ENCODE results near the gene P4HB.
"Not testable (repeated sequence)": the region's sequence is repeated elsewhere in the genome, so short reads cannot be mapped to it uniquely, and the experiment has no call there.

P4HB gene

DNA sequence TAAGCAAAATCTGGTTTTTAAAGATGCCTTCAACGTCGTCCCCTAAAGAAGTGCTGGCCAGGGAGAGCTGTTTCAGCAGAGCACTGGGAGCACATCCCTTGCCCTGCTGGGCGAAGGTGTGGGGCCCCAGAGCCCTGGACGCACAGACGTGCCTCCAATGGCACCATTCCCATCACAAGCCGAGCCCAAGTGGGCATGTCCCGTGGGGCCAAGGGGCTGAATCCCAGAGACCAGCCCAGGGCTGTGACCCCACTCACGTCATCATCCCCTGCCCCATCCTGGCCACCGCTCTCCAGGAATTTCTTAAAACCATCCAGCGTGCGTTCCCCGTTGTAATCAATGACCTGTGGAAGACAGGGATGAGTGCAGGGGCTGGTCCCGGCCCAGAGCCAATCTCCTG is 15.4 kb downstream of the P4HB start:
- FAIRE-seq: no peak

DNA sequence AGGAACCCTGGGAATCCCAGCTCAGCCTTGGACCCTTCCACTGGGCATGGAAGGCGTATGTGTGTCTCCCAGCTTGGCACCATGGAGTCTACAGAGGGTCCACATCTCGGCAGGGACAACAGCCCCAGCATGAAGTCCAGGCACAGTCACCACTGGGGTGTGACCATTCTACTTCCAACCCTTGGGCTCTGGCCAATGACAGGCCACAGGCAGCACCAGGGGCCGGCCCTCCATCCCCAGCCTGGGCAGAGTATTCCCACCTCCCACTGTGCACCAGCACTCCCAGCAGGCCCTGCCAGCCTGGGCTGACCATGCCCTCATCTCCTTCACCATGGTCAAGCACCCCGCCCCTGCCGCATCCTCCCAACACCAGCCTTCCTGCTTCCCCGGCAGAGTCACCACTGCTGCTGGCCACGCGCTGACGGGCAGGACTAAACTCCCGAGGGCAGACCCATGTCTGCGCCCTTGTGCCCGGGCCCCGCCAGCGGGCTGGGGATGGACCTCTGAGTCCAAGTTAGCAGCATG is 15.9 kb downstream of the P4HB start:
- no peak for FAIRE-seq

DNA sequence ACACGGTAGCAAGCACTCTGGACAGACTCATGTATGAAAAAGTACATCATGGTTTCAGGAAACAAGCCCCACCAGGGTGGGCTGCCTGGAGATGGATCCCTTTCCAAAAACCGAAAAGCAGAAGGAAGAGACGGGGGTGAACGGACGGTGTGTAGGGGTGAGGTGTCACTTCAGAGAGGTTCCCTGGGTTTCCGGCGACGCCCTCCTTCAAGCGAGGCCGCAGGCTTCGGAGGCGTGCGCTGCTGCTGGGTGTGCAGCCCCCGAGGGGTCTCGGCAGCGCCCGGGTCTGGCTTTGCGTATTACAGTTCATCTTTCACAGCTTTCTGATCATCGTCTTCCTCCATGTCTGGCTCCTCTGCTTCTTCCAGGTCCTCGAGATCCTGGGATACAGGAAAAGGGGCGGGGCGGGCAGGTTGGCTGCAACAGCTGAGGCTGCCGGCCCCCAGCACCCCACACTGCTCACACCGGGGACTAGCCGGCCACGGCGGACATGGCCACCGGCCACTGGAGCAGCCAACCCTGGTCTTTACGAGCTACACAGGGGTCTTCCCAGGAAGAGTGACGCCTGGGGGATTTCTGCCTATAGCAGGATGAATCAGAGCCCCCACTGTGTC is 16.5 kb downstream of the P4HB start:
- no peak for FAIRE-seq

DNA sequence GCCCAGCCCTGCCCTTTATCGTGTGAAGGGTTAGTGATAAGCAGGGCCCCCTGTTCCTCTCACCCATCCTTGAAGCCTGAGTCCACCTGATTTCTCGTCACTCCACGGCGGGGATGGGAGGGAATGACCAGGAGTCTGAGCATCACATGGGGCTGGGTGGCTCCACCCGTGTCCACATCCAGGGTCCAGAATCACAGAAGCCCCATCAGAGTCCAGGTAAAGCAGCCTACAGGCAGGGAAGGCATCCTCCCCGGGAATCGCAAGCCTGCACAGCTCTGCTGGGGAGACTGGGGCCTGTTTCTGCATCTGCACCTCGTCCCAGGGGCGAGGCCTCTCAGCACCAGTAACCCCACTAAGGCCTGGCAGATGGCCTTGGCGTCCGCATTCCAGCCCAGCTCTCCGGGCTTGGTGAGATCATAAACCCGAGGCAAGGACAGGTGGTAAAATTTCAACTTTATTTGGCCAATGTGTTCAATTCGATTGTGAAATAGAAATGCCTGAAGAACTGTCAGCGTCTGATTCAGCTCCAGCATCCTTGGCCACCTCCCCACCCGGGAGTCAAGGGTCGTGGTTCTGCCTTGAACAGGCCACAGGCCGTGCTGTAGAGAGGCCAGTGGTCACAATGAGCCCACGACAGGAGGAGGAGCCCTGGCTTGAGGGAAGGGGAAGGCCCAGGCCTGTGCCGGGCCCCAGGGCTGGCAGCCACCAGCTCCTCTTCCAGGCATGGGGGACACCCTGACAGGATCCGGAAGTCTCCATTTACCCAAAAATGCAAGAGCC is 17.4 kb downstream of the P4HB start:
- no peak for FAIRE-seq

DNA sequence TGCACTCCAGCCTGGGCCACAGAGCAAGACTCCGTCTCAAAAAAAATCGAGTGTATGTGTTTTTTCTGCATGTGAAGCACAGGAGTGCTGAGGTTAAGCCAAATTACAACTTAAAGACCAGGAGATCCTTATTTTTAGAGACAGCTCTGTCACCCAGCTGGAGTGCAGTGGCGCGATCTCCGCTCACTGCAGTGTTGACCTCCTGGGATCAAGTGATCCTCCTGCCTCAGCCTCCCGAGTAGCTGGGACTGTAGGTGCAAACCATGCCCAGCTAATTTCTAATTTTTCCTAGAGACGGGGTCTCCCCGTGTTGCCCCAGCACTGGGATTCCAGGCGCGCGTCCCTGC is 18.0 kb downstream of the P4HB start:
- FAIRE-seq: no peak

DNA sequence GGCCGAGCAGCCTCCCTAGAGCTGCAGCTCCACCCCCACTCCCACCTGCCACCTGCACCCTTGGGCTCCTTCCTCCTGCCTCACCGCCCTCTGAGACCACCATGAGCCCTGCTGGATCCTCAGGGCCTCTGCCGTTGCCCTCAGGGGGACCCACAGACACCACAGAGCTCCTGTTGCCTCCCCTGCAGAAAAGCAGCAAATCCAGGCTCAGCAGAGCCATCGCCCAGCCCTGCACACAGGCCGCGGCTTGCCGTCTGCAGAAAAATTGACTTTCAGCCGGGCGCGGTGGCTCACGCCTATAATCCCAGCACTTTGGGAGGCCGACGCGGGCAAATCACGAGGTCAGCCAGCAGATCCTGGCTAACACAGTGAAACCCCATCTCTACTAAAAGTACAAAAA is 18.5 kb downstream of the P4HB start:
- no peak for FAIRE-seq

DNA sequence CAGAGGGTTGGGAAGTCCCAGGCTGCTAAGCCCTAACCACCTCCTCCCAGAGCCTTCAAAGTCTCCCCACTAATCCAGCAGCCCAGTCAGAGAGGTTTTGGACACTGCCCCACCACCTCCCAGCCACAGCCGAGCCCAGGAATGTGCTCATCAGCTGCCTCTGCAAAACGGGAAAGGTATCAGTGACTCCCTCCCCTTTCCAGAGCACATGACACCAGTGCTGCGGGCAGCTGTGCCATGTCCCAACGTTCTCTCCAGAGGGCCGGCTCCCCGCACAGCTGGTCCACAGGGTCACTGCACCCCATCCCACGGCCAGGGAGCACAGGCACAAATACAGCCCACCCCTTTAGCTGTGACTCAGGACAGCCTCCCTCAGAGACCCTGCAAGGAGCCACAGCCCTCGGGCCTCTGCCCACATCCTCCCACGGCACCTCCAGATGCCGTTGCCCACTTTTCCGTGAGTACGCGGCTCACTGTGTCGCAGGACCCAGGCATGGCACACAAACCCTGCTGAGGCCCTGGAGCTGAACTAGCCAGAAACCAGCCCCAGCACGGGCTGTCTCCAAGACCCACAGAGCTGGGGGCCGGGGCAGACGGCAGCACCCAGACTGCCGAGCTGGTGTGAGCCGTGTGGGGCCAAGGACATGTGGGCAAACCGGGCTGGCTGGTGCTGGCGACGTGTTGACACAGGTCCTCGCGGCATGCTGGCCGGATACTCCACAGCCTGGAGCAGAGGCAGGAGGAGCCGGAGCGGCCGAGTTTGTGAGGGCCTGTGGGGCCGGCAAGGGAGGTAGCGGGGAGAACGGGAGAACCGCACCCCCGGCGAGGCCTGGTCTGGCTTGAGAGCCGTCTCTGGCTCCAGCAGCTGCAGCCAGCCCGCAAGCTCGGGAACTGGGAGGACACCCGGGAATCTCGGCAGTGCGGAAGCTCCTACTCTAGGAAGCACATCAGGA is 19.2 kb downstream of the P4HB start:
- no peak for FAIRE-seq

DNA sequence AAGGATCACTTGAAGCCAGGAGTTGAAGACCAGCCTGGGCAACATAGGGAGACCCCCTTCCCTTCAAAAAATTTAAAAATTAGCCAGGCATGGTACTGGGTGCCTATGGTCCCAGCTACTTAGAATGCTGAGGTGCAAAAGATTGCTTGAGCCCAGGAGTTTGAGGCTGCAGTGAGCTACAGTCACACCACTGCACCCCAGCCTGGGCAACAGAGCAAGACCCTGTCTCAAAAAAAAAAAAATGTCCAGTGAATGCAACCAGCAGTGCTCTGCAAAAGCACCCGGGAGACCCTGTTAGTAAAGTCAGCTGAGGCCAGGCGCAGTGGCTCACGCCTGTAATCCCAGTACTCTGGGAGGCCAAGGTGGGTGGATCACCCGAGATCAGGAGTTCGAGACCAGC is 20.3 kb downstream of the P4HB start:
- FAIRE-seq: not testable (repeated sequence)

DNA sequence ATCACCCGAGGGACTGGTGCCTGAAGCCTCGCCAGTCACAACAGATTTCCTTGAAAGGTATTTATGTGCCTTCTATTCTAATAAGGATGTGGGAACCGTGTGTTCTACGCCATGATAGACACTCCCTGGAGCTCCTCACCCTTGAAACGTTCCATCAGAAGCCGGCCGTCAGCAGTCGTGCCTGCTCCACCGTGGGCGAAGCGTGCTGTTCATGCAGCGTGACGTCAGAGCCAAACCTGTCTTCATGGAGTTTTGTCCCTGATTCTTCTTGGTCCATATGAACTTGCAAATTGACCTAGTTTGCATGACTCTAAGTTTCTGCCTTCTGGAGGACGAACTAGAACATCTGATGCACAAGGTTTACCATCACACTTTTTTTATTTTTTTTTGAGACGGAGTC is 21.0 kb downstream of the P4HB start:
- no peak for FAIRE-seq

DNA sequence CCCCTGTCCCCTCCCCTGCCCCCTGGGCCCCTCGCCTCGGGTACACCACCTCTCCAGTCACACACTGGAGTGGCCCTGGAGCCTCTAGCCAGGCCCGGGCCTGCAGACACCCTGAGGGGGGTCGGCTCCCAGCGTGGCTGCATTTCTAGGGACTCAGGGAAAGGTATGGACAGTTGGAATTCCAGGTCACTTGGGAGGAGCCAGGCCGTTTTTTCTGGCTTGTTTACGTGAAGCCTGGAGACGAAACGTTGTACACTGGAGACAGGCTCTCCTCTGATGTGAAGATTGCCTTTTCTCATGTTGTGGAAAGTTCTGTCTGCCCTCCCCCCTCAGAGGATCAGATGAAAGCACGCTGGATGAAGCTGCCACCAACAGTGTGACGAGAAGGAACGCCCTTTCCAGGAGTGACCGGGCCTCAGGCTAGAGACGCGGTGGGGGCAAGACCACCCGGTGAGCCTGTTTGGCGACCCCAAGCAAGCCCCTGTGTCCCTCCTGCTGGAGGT is 21.5 kb downstream of the P4HB start:
- FAIRE-seq: no peak

DNA sequence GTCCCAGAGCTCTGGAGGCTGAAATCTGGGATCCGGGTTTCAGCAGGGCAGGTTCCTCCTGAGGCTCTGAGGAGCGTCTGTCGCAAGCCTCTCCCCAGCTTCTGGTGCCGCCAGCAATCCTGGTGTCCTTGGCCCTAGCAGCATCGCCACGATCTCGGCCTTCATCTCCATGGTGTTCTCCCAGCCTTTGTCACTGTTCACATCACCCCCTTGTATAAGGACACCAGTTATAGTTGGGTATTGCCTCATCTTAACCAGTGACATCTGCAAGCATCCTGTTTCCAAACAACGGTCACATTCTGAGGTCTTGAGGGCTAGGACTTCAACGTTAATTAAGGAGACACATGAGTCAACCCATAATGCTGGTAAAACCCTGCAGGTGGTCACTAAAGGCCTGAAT is 22.7 kb downstream of the P4HB start:
- FAIRE-seq: no peak

DNA sequence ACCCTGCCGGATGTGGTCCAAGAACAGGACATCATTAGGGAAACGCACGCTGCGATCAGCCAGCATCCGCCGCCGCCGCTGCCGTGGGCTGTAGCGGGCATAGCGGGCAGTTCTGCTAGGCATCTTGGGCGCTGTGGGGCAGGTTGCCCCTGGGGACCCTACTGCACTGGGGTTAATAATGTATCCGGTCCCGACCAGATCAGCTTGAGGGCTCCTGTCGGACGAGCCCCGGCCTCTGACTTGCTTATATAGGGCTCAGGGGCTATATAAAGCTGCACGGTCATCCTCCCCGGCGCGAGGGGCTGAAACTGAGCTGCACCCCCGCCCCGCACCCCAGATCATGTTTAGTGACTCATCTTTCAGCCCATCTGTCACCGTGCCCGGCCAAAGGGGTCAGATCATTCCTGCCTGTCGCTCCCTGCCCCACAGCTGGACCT is 25.5 kb downstream of the P4HB start, which contains the start of gene PPP1R27:
Gene PPP1R27, minus strand, starts transcription at position 220 of the 437 bp plus-strand sequence. Its CDS starts 97 bp downstream, at position 123.
- no peak for FAIRE-seq

DNA sequence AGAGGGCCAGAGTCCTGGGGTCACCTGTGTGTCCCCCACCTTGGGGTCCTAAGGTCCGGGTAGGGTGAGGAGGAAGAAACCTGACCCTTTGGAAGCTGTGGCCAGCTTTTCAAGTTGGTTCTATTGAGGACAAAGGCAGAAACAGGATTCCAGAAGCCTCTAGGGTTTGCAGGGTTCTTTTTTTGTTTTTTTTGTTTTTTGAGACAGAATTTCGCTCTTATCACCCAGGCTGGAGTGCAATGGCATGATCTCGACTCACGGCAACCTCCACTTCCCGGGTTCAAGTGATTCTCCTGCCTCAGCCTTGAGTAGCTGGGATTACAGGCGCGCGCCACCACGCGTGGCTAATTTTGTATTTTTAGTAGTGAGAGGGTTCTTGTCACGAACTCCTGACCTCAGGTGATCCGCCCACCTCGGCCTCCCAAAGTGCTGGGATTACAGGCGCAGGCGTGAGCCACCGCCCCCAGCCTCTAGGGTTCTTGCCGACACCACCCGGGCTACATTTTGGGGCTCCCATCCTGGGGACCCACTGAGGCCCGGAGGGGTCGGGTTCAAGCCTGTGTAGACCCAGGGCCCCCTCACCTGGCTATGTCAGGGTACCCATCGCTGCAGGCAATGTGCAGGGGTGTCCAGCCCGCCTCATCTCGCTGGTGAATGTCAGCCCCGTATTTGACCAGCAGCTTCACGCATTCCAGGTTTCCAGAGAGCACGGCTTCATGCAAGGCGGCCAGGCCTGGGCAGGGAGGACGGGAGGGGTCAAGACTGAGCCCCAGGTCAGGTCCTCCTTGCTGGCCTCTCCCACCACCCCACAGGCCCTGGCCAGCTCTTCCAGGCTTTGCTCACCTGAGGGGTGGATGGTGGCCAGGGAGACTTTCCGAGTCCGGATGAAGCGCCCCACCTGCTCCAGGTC is 26.2 kb downstream of the P4HB start:
- FAIRE-seq: no peak

DNA sequence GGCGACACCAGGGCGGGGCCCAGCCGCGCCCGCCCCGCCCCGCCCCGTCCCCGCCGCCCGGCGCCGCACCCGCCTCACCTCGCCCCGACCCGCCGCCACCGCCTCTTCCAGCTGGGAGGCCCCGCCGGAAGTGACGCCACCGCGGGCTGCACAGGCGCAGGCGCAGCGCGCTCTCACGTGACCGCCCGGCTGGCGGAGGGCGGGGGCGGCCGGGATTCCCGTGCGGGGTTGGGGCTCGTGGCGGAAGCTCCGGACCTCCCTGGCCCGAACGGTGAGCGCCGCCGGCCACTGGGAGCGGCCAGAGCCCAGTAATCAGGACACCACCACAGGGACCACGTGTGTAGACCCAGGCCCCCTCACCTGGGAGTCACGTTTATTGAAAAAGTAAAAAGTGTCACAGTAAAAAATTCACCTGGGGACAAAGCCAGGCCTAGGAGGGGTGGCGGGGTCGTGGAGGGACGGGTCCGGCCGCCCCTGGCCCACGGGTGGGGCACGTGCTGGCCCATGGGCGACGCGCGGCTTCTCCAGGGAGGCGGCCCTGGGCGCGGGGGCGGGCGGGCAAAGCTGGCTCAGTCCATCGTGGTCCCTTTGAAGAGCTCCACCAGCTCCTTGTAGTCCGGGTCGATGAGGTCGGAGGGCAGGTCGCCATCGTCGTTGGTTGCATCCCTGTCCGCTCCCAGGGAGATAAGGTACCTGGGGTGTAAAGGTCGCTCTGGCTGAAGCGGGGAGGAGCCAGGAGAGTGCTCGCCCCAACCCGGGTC is 27.0 kb downstream of the P4HB start, which contains the start of gene MCRIP1:
Gene MCRIP1, minus strand, starts transcription at position 132 of the 761 bp plus-strand sequence. CDS start 8,785 bp downstream, outside the sequence.
- FAIRE-seq: no peak

DNA sequence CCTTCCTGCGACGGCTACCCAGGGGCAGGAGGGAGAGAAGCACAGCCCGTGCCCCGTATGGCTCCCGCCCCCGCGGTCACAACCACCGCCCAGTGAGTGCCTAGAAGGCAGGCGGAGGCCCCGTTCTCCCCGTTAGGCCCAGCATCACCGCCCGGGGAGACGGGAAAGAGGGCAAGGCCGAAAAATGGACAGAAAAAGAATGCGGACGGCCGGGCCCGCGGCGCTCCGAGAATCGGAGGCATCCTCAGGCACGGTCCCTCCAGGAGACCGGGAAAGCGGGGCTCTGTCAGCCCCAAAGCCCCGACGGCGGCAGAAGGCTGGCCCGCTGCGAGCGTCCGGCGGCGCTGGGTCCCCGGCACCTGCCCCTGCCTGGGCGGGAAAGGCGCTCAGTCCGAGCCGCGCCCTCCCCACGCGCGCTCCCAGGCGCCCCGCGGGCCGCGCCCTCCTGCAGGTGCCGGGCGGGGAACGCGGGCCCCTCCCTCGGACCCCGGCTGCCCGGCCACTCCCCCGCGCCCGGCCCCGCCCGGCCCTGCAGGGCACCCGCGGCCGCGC is 27.7 kb downstream of the P4HB start:
- FAIRE-seq: no peak

DNA sequence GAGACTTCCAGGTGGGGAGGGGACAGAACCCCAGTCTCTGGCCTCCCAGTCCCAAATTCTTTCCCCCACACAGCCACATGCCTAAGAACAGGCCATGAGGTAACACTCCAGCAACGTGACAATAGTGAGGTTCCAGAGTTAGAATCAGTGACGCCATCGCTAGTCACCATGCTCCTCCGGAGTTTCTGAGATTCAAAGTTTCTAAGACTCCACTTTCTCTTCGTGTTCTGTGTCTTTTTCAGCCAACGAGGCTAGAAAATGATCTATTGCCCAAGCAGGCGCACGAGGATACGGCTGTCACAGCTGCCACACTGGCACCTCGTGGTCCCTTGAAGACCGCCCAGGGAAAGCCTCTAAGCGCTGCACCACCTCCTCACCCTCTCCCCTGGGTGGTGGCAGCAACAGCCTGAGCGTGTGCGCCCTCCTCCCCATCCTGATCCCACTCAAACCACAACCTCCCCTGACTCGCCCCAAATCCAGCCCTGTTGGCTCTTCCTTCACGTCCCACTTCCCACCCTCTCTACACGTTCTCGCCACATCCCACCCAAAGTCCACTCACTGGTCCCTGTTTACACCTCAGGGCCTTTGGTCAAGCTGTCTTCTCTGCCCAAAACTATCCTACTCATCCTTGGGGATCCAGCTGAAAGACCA is 28.3 kb downstream of the P4HB start:
- no peak for FAIRE-seq

DNA sequence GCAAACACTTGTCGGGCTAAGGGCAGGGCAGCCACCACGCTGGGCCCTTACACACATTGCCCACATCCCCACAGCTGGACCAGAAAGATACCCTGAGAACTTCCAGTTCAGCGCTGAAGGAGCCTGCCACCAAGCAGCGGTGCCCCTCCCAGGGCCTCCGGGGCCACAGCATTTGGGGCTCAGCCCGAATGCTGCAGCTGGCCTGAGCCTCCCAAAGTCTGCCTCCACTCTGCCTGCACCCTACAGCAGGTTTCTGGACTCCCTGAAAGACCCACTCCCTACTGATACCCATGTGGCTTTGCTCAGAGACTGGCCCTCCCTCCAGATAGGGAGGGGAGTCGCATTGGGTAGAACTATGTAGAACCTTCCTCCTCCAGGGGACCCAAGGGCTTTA is 28.8 kb downstream of the P4HB start:
- FAIRE-seq: no peak

DNA sequence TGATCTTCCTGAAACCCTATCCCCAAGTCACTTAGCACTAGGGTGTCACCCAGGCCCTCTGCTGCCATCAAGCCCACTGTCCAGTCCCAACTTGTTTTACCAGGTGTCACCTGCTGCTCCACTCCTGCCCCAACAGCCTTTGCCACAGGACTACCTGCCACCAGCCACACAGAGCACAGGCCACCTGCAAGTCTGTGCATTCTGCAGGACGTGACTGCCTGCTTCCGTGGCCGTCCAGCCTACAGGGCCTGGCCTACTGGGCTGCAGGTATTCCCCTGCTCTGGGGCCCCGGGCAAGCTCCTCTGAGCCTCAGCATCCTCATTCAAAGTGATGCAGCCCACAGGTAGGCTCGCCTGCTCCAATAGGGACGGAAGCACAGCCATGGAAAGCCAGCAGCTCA is 30.5 kb downstream of the P4HB start:
- FAIRE-seq: no peak

DNA sequence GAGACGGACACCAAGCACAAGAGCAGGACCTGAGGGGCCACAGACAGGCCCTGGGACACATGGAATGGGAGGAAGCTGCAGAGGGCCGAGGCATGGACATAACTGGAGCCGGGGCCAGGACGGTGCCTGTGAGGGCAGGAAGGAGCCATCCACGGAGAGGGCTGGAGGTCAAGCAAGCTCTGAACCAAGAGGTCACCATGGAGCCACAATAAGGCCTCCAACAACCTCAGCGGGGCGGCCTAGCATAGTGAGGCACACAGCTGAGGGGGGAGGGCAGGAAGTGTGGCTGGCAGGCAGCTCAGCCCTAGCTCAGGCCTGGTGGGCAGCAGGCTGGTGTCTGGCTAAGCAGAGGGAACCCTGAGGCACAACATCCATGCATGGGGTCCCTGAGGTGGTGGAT is 31.7 kb downstream of the P4HB start:
- FAIRE-seq: no peak

DNA sequence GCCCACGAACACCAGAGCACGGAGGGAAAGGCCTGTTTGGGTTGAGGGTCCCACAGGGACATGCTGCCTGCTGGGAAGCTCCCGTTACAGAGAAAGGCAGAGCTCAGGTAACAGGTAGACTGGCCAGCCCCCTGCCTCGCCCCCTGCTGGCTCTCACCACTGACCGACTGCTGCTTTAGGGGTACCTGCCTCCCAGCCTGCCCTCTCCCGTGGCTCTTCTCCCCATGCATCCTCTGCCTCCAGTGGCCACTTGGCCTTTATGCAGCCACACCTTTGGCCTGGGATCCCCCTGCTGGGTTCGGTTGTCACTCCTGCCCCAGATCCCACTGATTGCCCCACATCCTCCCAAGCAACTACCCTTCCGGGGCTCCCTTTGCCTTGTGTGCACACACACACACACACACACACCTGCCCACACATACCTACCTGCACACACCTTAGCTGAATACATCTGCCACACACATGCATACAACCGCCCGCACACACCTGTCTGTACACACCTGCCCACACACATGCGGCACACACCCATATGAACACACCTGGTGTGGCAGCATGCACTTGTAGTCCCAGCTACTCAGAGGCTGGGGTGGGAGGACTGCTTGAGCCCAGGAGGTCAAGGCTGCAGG is 34.4 kb downstream of the P4HB start:
- no peak for FAIRE-seq

Measured in endometrium (tissue), 2 donors.